ENCODE results near the gene NOXA1. TPM values are rescaled to one million over a fixed set of nuclear protein-coding genes. Genes with fewer than 3 reads are reported as not detected.

Gene NOXA1
- total RNA-seq, 1 donor from 2014 or later: 0.50 TPM

DNA sequence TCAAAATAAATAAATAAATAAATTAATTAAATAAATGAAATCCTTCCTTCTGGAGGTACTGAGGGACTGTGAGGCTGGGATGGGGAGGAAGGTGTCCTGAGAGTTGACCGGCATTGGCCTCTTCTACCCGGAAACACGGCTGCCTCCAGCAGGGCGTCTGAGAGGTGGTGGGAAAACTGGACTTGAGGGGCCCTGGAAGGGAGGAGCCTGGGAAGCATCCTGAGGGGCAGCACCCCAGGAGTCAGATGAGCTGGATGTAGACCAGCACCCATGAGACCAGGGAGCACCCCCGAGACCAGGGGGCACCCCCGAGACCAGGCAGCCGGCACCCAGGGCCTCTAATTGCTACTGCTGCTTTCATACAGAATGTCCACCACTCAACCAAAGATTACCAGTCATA lies 44.7 kb downstream of the NOXA1 start:
- Histone ChIP-seq H3K9me3 (ENCODE audit: insufficient read depth, low read depth, low read length) (no peaks in the 10 kb centered on the region), H3K79me2 (ENCODE audit: insufficient read depth, low read length) (no peaks in the 10 kb centered on the region), H2AFZ (ENCODE audit: low read depth, low read length) (no peak overlapping the region), H3K9ac (ENCODE audit: low read length) (no peak overlapping the region), H4K20me1 (ENCODE audit: insufficient read depth, low read length) (no peaks in the 10 kb centered on the region), H3K4me2 (ENCODE audit: low read length) (no peak overlapping the region), H3K27ac (ENCODE audit: low read depth, low read length) (no peak overlapping the region), H3K4me3 (ENCODE audit: insufficient read depth, low read depth, low read length) (no peak overlapping the region), H3K36me3 (ENCODE audit: insufficient read depth, low read length) (no peaks in the 10 kb centered on the region), H3K4me1 (ENCODE audit: insufficient read depth, low read length) (no peaks in the 10 kb centered on the region), H3K27me3 (ENCODE audit: insufficient read depth, low read length) (peaks cover 3% of the 10 kb centered on the region)
- FAIRE-seq (no peak), DNase-seq (ENCODE audit: low read depth) (no peak)
- Mint-ChIP-seq H3K9me3 (ENCODE audit: unreplicated experiment) (no peaks in the 10 kb centered on the region), H3K4me1 (ENCODE audit: low read depth, unreplicated experiment) (no peaks in the 10 kb centered on the region), H3K36me3 (ENCODE audit: low read depth, unreplicated experiment) (peaks cover 2% of the 10 kb centered on the region), H3K27ac (ENCODE audit: unreplicated experiment) (no peak overlapping the region), H3K27me3 (ENCODE audit: low read depth, unreplicated experiment) (peaks cover 11% of the 10 kb centered on the region), H3K4me3 (ENCODE audit: unreplicated experiment) (no peak overlapping the region)
- TF ChIP-seq EZH2 (IDR thresholded peaks at IDR 0.05; ENCODE audit: insufficient read depth, low read length): no peak
- TF ChIP-seq, protein P1, sequence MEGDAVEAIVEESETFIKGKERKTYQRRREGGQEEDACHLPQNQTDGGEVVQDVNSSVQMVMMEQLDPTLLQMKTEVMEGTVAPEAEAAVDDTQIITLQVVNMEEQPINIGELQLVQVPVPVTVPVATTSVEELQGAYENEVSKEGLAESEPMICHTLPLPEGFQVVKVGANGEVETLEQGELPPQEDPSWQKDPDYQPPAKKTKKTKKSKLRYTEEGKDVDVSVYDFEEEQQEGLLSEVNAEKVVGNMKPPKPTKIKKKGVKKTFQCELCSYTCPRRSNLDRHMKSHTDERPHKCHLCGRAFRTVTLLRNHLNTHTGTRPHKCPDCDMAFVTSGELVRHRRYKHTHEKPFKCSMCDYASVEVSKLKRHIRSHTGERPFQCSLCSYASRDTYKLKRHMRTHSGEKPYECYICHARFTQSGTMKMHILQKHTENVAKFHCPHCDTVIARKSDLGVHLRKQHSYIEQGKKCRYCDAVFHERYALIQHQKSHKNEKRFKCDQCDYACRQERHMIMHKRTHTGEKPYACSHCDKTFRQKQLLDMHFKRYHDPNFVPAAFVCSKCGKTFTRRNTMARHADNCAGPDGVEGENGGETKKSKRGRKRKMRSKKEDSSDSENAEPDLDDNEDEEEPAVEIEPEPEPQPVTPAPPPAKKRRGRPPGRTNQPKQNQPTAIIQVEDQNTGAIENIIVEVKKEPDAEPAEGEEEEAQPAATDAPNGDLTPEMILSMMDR (IDR thresholded peaks at IDR 0.05; ENCODE audit: insufficient read depth, low read depth, low read length): no peak

DNA sequence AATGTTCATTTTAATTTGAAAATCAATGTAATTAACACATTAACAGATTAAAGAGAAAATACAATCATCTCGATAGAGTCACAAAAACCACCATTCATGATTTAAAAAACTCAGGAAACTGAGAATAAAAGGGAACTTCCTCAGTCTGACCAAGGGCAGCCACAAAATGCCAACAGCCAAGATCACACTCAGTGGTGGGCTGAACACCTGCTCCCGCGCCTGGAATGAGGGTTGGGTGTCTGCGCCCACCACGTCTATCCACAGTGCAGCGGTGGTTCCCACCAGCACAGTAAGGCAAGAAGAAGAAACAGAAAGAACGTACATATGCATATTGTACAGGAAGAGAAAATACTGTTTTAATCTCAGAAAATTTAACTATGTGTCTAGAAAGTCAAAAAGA lies 47.6 kb downstream of the NOXA1 start:
- H3K4me1 Mint-ChIP-seq (ENCODE audit: low read depth, unreplicated experiment): no peaks in the 10 kb centered on the region
- Histone ChIP-seq H3K4me3 (ENCODE audit: insufficient read depth, low read depth, low read length) (no peak overlapping the region), H3K36me3 (ENCODE audit: insufficient read depth, low read length) (no peaks in the 10 kb centered on the region), H3K4me2 (ENCODE audit: low read length) (no peak overlapping the region), H3K27ac (ENCODE audit: low read depth, low read length) (no peak overlapping the region), H3K9ac (ENCODE audit: low read length) (no peak overlapping the region), H3K79me2 (ENCODE audit: insufficient read depth, low read length) (no peaks in the 10 kb centered on the region), H3K9me3 (ENCODE audit: insufficient read depth, low read depth, low read length) (peaks cover 4% of the 10 kb centered on the region), H3K27me3 (ENCODE audit: insufficient read depth, low read length) (peaks cover 3% of the 10 kb centered on the region), H4K20me1 (ENCODE audit: insufficient read depth, low read length) (no peaks in the 10 kb centered on the region), H3K4me1 (ENCODE audit: insufficient read depth, low read length) (no peaks in the 10 kb centered on the region), H2AFZ (ENCODE audit: low read depth, low read length) (no peak overlapping the region)
- FAIRE-seq: no peak
- H3K36me3 Mint-ChIP-seq (ENCODE audit: low read depth, unreplicated experiment): no peaks in the 10 kb centered on the region
- DNase-seq (ENCODE audit: low read depth): no peak
- peaks cover 7% of the 10 kb centered on the region for H3K27me3 Mint-ChIP-seq (ENCODE audit: low read depth, unreplicated experiment)
- H3K4me3 Mint-ChIP-seq (ENCODE audit: unreplicated experiment): no peak overlapping the region
- peaks cover 9% of the 10 kb centered on the region for H3K9me3 Mint-ChIP-seq (ENCODE audit: unreplicated experiment)
- H3K27ac Mint-ChIP-seq (ENCODE audit: unreplicated experiment): no peak overlapping the region
- TF ChIP-seq, protein P1 (IDR thresholded peaks at IDR 0.05; ENCODE audit: insufficient read depth, low read depth, low read length): no peak
- TF ChIP-seq EZH2 (IDR thresholded peaks at IDR 0.05; ENCODE audit: insufficient read depth, low read length): no peak

DNA sequence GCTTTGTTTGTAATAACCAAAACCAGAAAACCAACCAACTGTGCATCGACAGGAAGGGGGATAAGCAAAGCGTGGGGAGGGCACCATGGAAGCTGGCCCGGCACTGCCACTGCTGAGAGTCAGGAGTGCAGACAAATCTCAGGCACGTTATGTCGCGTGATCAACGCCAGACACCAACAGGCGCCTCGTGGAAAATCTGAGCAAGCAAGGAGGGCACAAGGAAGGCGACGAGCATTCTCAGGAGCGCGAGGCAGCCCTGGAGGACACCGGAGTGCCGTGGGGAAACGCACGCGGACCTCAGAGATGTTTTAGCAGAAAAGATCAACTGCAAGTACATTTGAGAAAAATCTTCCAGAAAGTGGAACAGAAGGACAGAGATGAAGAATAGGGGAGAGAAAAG lies 51.1 kb downstream of the NOXA1 start:
- Histone ChIP-seq H3K4me3 (ENCODE audit: insufficient read depth, low read depth, low read length) (no peak overlapping the region), H3K9ac (ENCODE audit: low read length) (no peak overlapping the region), H3K27me3 (ENCODE audit: insufficient read depth, low read length) (no peaks in the 10 kb centered on the region), H3K9me3 (ENCODE audit: insufficient read depth, low read depth, low read length) (peaks cover 7% of the 10 kb centered on the region), H4K20me1 (ENCODE audit: insufficient read depth, low read length) (no peaks in the 10 kb centered on the region), H3K4me1 (ENCODE audit: insufficient read depth, low read length) (no peaks in the 10 kb centered on the region), H3K4me2 (ENCODE audit: low read length) (no peak overlapping the region), H3K36me3 (ENCODE audit: insufficient read depth, low read length) (no peaks in the 10 kb centered on the region), H3K27ac (ENCODE audit: low read depth, low read length) (no peak overlapping the region), H2AFZ (ENCODE audit: low read depth, low read length) (no peak overlapping the region), H3K79me2 (ENCODE audit: insufficient read depth, low read length) (no peaks in the 10 kb centered on the region)
- peaks cover 13% of the 10 kb centered on the region for H3K9me3 Mint-ChIP-seq (ENCODE audit: unreplicated experiment)
- no peak for FAIRE-seq
- H3K27me3 Mint-ChIP-seq (ENCODE audit: low read depth, unreplicated experiment): peaks cover 6% of the 10 kb centered on the region
- DNase-seq (ENCODE audit: low read depth): no peak
- no peaks in the 10 kb centered on the region for H3K4me1 Mint-ChIP-seq (ENCODE audit: low read depth, unreplicated experiment)
- no peak overlapping the region for H3K27ac Mint-ChIP-seq (ENCODE audit: unreplicated experiment)
- H3K4me3 Mint-ChIP-seq (ENCODE audit: unreplicated experiment): no peak overlapping the region
- H3K36me3 Mint-ChIP-seq (ENCODE audit: low read depth, unreplicated experiment): peaks cover 4% of the 10 kb centered on the region
- TF ChIP-seq EZH2 (IDR thresholded peaks at IDR 0.05; ENCODE audit: insufficient read depth, low read length): no peak
- TF ChIP-seq, protein P1 (IDR thresholded peaks at IDR 0.05; ENCODE audit: insufficient read depth, low read depth, low read length): no peak
